ENCODE measurements around the gene ADORA2B.
A peak's percentile ranks its signal among the peaks of the same experiment; 100 is the strongest.
"Not testable (repeated sequence)": the region's sequence is repeated elsewhere in the genome, so short reads cannot be mapped to it uniquely, and the experiment has no call there.

Gene ADORA2B

DNA sequence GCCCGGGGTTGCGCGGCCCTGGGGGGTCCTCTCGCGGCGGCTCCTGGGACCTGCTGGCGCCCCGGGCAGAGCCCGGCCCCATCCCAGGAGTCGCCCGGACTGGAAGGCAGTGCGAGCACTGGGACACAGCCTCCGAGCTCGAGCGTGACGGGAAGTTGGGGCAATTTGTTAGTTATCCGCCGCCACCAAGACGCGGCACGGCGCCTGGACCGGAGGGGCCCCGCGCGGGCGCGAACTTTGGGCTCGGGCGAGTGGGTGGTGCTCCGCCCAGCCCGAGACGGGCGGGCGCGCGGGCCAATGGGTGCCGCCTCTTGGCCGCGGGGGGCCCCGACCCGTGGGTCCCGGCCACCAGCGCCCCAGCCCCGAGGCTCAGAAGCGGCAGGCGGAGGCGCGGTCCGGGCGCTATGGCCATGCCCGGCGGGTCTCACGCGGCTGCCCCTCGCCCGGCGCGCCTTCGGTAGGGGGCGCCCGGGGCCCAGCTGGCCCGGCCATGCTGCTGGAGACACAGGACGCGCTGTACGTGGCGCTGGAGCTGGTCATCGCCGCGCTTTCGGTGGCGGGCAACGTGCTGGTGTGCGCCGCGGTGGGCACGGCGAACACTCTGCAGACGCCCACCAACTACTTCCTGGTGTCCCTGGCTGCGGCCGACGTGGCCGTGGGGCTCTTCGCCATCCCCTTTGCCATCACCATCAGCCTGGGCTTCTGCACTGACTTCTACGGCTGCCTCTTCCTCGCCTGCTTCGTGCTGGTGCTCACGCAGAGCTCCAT is at the start of gene ADORA2B:
TSS of gene ADORA2B (plus strand) at position 372 of the 768 bp plus-strand sequence. CDS start at position 491, 119 bp downstream.
- peak; percentile 84 for DNase-seq

DNA sequence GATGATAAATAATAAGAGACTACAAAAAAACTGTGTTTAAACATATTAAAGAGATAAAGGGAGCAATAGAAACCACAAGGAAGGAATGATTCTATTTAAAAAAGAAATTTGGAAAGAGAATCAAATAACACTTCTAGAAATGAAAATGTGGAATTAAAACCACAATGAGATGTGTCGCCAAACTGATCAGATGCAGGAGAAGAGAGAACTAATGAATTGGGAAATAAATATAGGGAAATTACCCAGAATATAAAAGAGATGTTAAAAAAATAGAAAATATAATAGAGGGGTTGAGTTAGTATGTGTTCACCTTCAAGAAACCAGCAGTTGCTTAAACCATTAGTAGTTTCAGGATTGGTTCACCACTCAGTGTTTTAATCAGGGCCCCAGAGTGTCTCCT is 48.7 kb upstream of the ADORA2B start:
- DNase-seq = no peak

DNA sequence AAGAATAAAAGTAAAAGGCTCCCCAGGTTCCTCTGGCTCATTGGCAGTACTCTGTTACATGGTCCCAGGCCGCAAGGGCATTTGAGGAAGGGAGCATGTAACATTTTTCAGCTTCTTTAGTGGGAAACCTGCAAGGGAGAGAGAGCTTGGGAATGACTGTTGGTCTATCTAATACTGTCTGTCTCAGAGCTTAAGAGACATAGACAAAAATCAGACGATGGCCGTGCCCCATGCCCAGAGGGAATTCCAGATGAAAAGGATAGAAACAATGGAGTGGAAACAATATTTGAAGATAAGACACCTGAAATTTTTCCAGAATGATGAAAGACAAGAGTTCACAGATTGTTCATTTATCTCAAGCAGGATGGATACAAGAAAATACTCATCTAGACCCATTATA is 48.1 kb upstream of the ADORA2B start:
- no peak for DNase-seq

DNA sequence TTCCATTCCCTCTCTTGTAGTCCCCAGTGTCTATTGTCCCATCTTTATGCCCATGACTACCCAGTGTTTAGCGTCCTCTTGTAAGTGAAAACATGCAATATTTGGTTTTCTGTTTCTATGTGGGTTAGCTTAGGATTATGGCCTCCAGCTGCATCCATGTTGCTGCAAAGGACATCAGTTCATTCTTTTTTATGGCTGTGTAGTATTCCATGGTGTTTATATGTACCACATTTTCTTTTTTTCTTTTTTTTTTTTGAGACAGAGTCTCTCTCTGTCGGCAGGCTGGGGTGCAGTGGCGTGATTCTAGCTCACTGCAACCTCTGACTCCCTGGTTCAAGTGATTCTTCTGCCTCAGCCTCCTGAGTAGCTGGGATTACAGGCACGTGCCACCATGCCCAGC is 45.3 kb upstream of the ADORA2B start:
- not testable (repeated sequence) for DNase-seq

DNA sequence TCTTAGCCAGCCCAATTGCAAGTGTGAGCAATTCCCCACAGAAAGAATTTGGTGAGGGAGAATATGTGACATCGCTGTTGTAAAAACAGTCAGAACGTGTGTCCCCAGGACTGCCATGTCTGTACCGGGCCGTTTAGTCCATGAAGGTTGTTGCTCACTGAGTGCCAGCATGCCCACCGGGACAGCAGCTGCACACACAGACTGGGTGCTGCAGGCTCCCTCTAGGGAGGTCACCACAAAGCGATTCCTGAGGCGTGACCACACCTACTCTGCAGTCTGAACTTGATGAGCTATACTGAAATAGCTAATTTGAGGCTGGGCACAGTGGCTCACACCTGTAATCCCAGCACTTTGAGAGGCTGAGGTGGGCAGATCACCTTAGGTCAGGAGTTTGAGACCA is 44.1 kb upstream of the ADORA2B start:
- DNase-seq = no peak

DNA sequence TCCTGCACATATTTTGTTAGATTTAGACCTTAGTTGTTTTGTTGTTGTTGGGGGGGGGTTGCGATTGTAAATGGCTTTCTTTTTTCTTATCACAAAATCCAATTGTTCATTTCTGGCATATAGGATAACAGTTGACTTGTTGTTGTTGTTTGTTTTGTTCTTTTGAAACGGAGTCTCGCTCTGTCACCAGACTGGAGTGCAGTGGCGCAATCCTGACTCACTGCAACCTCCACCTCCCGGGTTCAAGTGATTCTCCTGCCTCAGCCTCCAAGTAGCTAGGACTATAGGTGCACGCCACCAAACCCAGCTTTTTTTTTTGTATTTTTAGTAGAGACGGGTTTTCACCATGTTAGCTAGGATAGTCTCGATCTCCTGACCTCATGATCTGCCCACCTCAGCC is 39.7 kb upstream of the ADORA2B start:
- not testable (repeated sequence) for DNase-seq

DNA sequence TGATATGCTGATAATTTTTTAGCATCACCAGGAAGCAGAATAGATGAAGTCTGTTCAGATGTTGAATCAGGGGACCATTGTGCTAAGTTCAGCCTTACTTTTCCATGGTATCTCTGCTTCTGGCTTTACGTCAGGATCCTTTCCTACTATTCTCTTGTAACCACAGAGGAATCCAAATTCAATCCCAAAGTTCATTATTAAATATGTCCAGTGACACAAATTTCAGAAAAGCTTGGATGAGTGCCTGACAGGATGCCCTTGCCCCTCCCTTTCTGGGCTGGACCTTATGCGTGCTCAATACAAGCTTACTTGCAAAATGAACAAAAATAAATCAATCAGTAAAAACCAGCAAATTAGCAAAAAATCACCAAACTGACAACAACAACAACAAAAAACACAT is 37.6 kb upstream of the ADORA2B start:
- DNase-seq = no peak

DNA sequence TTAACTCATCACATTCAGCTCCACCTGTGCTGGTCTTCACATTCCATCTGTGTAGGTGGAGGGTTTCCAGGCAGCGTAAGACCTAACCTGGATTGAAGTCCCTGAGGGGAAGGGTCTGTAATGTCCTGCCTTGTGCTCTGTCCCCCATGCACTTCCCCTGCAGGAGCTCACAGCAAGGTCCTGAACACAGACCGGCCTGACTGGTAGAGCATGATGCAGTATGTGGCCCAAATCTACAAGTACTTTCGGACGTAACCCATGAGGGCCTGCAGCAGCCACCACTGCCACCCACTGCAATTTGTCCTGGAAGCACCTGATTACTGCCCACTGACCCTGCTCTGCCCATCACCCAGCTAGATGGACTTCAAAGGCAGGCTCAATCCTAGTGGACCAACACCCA is 36.6 kb upstream of the ADORA2B start:
- no peak for DNase-seq

DNA sequence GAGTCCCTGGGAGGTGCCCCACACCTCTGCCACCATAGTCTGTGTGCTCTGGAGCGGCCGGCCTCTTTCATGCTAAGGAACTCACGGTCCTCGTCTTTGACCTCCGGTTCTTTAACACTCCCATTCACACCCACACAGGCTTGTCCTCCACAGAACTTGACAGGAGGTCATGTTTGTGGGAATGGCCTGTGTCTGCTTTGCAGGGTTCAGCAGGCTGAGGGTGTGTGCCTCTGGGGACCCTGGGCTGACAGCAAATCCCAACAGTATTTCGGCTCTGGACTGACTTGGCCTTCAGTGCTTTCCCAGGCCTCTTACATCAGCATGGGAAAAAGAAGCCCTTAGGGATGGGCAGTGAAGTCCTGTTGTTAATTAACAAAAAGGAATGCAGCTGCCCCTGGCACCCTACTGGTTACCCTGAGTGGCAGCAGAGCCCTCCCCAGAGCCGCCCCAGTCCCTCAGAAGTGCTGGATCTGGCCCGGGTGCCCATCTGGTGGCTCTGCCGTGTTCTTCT is 35.4 kb upstream of the ADORA2B start:
- DNase-seq = peak; percentile 18

DNA sequence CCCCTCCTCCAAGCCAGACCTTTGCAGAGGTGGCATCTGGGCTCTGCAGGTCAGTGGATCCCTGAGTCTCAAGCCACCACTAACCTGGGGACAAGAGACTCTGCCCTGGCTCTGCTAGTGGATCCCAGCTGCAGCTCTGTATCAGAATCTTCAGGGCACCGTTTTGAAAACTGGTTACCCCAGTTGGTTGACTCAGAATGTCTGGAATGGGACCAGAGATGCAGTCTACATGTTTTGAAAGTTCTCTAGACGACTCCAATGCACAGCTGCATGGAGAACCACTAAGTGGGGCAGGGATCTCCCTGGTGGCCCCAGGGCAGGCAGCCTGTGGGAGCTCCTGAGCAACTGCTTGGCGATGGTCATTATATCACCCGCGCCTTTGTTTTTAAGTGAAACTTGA is 34.1 kb upstream of the ADORA2B start:
- peak; percentile 28 for DNase-seq

DNA sequence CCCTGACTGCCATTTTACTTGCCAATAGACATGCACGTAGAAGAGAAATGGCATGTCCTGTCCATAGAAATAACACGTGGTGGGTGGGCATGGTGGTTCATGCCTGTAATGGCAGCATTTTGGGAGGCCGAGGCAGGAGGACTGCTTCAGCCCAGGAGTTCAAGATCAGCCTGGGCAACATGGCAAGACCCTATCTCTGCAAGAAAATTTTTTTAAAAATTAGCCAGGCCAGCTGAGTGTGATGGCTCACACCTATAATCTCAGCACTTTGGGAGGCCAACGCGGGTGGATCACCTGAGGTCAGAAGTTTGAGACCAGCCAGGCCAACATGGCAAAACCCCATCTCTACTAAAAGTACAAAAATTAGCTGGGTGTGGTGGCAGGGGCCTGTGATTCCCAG is 33.2 kb upstream of the ADORA2B start:
- DNase-seq = not testable (repeated sequence)

DNA sequence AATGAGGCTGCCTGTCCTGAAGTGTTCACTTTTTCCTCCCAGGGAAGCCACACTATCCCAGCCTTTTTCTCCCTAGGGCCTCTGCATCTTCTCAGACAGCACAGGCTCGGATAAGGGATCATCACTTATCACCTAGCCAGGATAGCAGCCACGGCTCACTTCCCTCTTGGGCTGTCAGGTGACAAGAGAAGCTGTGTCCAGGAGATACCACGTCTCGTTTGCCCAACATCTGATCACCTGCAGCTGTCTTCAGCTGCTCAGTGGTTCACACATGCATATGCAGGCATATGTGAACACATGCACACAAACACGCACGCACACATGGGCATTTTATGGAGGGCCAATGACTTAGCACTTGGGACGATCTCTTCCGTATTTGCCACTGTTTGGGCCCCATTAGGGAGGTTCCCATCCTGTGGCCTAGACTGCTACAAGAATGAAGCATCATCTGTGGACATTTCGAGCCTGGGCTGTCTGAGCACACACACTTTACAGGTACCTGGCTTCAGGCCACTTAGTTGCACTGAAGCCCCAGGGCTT is 32.4 kb upstream of the ADORA2B start:
- no peak for DNase-seq

DNA sequence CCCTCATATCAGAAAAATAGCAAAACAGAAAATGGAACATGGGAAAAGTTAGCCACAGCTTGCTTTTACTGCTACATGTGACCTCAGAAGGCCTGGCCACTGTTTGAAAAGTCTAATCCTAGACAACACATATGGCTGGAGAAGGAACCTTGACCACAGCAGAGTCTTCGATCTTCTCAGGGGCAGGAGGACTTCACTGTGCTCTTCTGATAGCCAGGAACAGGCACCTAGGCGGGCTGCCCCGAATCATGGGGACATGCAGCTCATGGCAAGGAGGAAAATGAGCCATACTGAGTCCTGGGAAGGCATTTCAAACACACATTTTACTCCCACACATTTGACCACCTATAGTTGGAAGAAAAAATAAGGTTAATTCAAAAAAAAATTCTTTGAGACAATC is 31.1 kb upstream of the ADORA2B start:
- no peak for DNase-seq

DNA sequence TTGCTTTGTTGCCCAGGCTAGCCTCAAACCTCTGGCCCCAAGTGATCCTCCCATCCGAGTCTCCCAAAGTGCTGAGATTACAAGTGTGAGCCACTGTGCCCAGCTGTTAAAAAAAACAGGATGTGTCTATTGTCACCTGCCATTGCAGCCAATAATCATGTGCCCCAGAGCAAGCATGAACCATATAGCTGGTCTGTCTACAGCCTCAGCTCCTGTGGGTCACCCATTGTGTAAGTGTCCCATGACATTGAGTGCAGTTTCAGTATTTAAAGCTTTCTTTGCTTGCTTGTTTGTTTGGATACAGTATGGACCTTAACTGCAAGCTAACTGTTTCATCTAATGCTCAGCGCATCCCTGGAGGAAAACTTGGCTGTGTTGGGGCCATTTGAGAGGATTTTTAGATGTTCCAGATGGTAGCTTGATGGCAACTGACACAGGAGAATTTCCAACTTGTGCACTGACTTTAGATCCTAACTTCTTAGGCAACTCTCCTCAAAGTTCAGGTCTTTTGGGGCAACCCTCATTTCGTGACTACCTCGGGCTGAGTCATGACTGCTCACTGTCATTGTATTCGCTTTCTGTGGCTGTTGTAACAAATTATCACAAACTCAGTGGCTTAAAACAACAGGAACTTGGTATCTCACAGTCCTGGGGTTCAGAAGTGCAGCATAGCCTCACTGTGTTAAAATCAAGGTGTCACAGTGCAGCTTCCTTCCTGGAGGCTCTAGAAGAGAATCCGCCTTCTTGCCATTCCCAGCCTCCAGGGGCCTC is 30.3 kb upstream of the ADORA2B start:
- DNase-seq = peak; percentile 84

DNA sequence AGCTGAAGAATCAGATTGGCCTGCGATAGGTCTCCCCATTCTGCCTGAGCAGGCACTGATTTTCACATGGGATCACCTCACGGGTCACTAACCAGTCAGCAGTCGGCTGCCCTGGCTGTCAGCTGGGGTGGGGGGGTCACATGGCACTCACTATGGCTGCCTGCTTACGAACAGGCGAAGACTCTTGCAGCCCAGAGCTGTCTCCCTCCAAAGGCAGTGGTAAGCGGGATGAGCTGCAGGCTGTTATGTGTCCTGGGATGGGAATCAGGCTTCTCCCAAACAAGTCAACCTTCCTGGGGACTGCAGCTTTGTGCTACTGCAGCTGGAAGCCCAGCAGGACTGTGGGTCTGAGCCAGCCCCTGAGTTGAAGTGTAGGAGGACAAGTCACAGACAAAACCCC is 29.0 kb upstream of the ADORA2B start:
- DNase-seq = no peak

DNA sequence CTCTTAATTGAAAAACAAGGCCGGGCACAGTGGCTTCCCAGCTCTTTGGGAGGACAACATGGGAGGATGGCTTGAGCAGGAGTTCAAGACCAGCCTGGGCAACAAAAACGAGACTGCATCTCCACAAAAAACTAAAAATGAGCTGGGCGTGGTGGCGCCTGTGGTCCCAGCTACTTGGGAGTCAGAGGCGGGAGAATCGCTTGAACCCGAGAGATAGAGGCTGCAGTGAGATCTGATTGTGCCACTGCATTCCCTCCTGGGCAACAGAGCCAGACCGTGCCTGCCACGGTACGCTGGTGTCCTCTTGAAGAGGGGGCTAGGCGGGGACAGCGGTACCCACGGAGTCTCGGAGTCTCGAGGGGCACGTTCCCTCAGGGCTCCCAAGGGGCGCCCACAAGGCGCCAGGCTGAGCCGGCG is 27.9 kb upstream of the ADORA2B start:
- no peak for DNase-seq

DNA sequence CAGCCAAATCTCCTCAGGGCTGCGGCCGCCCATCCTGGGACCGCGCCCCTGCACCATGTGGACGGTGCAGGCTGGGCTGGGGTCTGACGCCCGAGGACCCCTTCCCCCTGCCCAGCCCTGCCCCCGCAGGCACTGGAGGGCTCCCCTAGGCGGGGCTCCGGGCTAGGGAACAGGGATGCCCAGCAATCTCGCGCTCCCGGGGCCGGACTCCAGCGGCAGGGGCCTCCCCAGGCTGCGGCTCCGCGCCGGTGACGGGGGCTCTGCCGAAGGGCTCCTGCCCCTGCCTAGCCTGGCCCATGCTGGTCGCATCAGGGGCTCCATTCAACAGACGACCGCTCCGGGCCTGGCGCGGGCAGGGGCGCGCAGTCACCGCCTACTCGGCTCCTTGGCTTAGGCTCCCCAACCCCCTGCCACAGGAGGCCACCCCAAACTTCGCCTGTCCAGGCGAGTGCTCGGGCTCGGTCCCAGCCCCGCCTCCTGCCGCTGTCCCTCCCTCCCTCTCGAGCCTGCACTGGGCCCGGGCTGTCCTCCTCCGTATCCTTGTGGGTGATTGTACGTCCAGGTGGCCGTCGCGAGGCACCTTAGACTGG is 27.4 kb upstream of the ADORA2B start:
- no peak for DNase-seq

DNA sequence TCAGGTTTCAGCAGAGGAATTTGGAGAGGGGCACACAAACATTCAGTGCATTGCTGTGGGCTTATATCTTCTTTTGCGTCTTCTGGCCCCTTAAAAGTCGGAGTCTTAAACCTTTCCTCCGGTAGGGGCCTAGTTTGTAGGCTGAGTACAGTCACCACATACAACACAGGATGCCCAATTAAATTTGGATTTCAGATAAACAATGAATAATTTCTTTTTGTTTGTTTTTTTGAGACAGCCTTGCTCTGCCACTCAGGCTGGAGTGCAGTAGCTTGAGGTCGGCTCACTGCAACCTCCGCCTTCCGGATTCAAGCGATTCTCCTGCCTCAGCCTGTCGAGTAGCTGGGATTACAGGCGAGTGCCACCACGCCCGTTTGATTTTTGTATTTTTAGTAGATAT is 26.7 kb upstream of the ADORA2B start:
- no peak for DNase-seq

DNA sequence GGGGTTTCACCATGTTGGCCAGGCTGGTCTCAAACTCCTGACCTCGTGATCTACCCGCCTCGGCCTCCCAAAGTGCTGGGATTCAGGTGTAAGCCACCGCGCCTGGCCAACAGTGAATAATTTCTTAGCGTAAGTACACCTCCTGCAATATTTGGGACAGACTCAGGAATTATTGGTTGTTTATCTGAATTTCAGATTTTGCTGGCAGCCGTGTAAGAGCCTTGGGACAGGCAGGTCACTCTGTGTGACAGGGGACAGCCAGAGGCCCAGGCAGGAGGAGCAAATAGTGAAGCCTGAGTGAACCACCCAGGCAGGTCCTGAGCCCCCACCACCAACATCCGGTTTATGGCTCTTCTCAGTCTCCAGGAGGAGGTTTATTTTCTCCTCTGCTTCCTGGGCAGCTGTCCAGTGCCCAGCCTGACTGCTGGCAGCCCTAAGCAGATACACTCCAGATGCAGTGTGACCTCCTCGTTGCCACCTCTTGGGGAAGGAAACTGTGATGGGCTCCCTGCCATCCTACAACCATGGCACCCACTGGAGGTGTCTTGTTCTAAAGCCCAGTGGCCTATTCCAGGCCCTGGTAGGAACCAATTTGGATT is 26.2 kb upstream of the ADORA2B start:
- peak; percentile 27 for DNase-seq

DNA sequence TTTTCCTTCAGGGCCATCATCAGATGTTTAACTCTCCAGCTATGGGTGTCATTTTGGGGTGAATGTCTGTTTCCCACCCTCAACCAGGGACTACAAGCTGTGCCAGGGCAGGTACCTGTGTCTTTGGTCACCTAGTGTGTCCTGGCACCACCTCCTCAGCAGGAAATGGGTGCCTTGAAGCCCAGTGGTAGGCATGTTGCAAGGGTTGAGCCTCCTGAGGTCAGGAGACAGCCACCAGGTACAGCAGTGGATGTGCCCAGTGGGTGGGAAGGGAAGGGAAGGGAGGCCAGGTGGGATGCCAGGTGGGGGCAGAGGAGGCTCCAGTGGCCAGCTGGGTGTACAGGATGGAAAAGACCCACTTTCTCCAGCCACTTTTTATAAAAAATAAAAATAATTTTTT is 25.5 kb upstream of the ADORA2B start:
- DNase-seq = no peak

DNA sequence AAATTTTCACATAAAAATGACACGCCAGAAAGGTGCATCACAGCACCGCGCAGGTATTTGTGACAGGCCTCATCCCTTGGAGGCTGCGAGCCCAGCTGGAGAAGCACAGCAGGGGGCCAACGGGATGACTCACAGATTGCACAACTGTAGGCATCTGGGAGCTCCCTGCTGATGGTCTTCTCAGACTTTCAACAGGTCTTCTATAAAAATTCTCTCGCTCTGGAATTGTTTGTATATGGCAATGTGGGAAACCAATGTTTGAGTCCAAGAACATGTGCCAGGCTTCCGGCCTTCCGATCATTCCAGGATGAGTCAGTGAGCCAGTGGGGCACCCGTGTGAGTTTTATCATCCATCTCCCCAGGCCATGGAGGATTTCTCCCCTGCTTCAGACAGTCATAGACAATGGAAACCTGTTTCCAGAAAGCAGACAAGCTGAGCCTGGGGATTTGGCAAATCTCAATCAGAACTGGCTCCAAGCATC is 24.1 kb upstream of the ADORA2B start:
- peak; percentile 99 for DNase-seq

DNA sequence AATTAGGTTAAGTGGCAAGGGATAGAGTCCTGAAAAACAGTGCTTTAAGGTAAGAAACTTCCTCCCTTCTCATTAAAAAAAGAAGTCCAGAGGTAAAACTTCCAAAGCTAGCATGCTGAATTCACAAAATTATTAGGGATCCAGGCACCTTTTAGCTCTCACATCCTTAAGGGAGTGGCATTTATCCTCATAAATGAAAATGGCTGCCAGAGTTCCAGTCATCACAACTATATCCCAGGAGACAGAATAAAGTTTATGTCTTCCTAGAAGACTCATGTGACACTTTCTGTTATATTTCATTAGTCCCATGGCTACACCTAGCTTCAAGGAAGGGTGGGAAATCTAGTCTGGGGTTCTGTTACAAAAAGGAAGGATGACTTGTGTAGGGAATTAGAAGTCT is 23.3 kb upstream of the ADORA2B start:
- no peak for DNase-seq

DNA sequence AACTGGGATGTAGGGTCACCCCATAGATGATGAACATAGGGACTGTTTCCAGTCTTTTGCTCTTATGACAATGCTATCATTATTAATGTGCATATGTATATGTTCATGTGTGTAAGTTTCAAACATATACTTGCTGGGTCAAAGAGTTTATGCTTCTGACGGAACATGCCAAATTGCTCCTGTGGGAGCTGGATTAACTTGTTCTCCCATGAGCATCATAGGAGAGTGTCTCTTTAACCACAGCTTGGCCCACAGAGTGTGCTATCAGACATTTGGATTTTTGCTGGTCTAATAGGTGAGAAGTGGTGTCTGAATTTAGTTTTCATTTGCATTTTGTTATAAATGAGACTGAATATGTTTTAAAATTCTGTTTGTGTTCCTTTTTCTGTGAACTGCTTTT is 22.3 kb upstream of the ADORA2B start:
- no peak for DNase-seq

Measured in EL (cell line).